Measurements from ENCODE around the gene MS4A14.

GRCh38 chr11:60360621-60361020 is 35.6 kb upstream of the MS4A14 start:
- TF ChIP-seq, protein P1, sequence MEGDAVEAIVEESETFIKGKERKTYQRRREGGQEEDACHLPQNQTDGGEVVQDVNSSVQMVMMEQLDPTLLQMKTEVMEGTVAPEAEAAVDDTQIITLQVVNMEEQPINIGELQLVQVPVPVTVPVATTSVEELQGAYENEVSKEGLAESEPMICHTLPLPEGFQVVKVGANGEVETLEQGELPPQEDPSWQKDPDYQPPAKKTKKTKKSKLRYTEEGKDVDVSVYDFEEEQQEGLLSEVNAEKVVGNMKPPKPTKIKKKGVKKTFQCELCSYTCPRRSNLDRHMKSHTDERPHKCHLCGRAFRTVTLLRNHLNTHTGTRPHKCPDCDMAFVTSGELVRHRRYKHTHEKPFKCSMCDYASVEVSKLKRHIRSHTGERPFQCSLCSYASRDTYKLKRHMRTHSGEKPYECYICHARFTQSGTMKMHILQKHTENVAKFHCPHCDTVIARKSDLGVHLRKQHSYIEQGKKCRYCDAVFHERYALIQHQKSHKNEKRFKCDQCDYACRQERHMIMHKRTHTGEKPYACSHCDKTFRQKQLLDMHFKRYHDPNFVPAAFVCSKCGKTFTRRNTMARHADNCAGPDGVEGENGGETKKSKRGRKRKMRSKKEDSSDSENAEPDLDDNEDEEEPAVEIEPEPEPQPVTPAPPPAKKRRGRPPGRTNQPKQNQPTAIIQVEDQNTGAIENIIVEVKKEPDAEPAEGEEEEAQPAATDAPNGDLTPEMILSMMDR (IDR thresholded peaks at IDR 0.05; ENCODE audit: poor library complexity) = no peak
- TF ChIP-seq EZH2 (IDR thresholded peaks at IDR 0.05; ENCODE audit: borderline replicate concordance) = no peak

All from hepatocyte (in vitro differentiated cells).